HCT116 (cell line): ENCODE measurements around the gene EPHA6. TPM values are rescaled to one million over a fixed set of nuclear protein-coding genes. Genes with fewer than 3 reads are reported as not detected.

ENCODE experiments used
- ATAC-seq: fragments of 200-7000 bp; cut with Tn5 transposase; 2 replicates; pipeline ENCODE4 v1.9.1; 2020; ENCODE audit warnings: mild to moderate bottlenecking, moderate library complexity
- BruUV-seq: library from RNA; stranded (reverse); fragments of 400-500 nt; replicated peaks from 2 replicates; lab custom pipeline; 2021; lab: Mats Ljungman, UMichigan
- CTCF ChIA-PET: fragments of 300-600 bp; sonication (Branson Sonifier 250); formaldehyde crosslinking; loops from one replicate; lab custom pipeline; 2021; ENCODE audit warnings: antibody characterized with exemption; lab: Charles Lee
- POLR2A ChIA-PET: fragments of 300-600, 350-600 bp; sonication (Branson Sonifier 250); formaldehyde crosslinking; loops from one replicate; lab custom pipeline; 2021; ENCODE audit warnings: antibody characterized with exemption; lab: Charles Lee
- RAD21 ChIA-PET, 2 experiments: fragments of 300-600 bp; sonication (Branson Sonifier 250); formaldehyde crosslinking; loops; one replicate each; lab custom pipeline; 2023; ENCODE audit warnings: low total read pairs in 2 of 2; ENCODE audit not compliant: uncharacterized antibody in 2 of 2, unreplicated experiment in 2 of 2, low non-redundant PET in 1 of 2; lab: Charles Lee
- DNase-seq: peaks from one replicate; pipeline ENCODE4 v3.0.0-alpha.2; 2010; ENCODE audit warnings: low read depth, low spot score
- H2AFZ ChIP-seq: fragments of 200-600 bp; shearing (Covaris generic), sonication (generic); 2 replicates; pipeline ENCODE4 v1.6.1; 2017; ENCODE audit warnings: low read depth, mixed run types, mixed read lengths, antibody characterized with exemption, low read length; ENCODE audit not compliant: poor library complexity, severe bottlenecking
- H3K27ac ChIP-seq: 2 replicates; pipeline ENCODE4 v1.5.1; 2012; ENCODE audit warnings: low read depth, low read length
- H3K27me3 ChIP-seq: fragments of 200-600 bp; sonication (generic); 2 replicates; pipeline ENCODE4 v1.6.1; 2016; ENCODE audit warnings: mixed run types, low read length, mixed read lengths; ENCODE audit not compliant: insufficient read depth
- H3K36me3 ChIP-seq, 2 experiments: fragments of 200-500 bp in 1 of 2; fragments of 200-600 bp in 1 of 2; sonication (Bioruptor generic) in 1 of 2; sonication (generic) in 1 of 2; 2 replicates each; pipeline versions ENCODE4 v1.5.1 to v1.6.1; 2014 to 2016; ENCODE audit warnings: low read length in 2 of 2, inconsistent platforms in 1 of 2, mixed read lengths in 1 of 2, mixed run types in 1 of 2; ENCODE audit not compliant: insufficient read depth in 2 of 2, control insufficient read depth in 1 of 2
- H3K4me1 ChIP-seq, 2 experiments: fragments of 200-600 bp in 1 of 2; sonication (generic) in 1 of 2; 2 replicates each; pipeline versions ENCODE4 v1.5.1 to v1.6.1; 2012 to 2017; ENCODE audit warnings: low read length in 2 of 2, inconsistent platforms in 1 of 2, mild to moderate bottlenecking in 1 of 2, mixed read lengths in 1 of 2, mixed run types in 1 of 2, moderate library complexity in 1 of 2; ENCODE audit not compliant: insufficient read depth in 2 of 2, control insufficient read depth in 1 of 2
- H3K4me2 ChIP-seq: fragments of 200-600 bp; sonication (generic); 2 replicates; pipeline ENCODE4 v1.6.1; 2017; ENCODE audit warnings: mixed run types, low read length, mixed read lengths
- H3K4me3 ChIP-seq, 2 experiments: fragments of 200-600 bp in 1 of 2; sonication (generic) in 1 of 2; replicated peaks in 1 of 2; 2 replicates each; pipeline ENCODE4 v1.5.1; 2011 to 2016; ENCODE audit warnings: low read length in 2 of 2, control low read depth in 1 of 2, low read depth in 1 of 2, mild to moderate bottlenecking in 1 of 2, mixed read lengths in 1 of 2, mixed run types in 1 of 2
- H3K79me2 ChIP-seq: fragments of 200-600 bp; sonication (generic); 2 replicates; pipeline ENCODE4 v1.6.1; 2017; ENCODE audit warnings: mild to moderate bottlenecking, mixed run types, low read length, moderate library complexity, mixed read lengths; ENCODE audit not compliant: insufficient read depth
- H3K9ac ChIP-seq: fragments of 200-600 bp; sonication (generic); 2 replicates; pipeline ENCODE4 v1.6.1; 2016; ENCODE audit warnings: low read length, mixed read lengths
- H3K9me2 ChIP-seq: fragments of 200-600 bp; sonication (generic), shearing (Covaris generic); 2 replicates; pipeline ENCODE4 v1.6.1; 2017; ENCODE audit warnings: mixed run types, mild to moderate bottlenecking, moderate library complexity; ENCODE audit not compliant: insufficient read depth
- H3K9me3 ChIP-seq, 2 experiments: fragments of 200-500 bp in 1 of 2; fragments of 200-600 bp in 1 of 2; sonication (Bioruptor generic) in 1 of 2; sonication (generic) in 1 of 2; 2 replicates each; pipeline ENCODE4 v1.6.1; 2014 to 2017; ENCODE audit warnings: low read length in 2 of 2, mixed read lengths in 2 of 2, inconsistent platforms in 1 of 2, low read depth in 1 of 2, mild to moderate bottlenecking in 1 of 2, mixed run types in 1 of 2, moderate library complexity in 1 of 2; ENCODE audit not compliant: control insufficient read depth in 1 of 2, insufficient read depth in 1 of 2
- H4K20me1 ChIP-seq: fragments of 200-600 bp; sonication (generic), shearing (Covaris generic); 2 replicates; pipeline ENCODE4 v1.6.1; 2017; ENCODE audit warnings: mixed run types, mild to moderate bottlenecking, moderate library complexity; ENCODE audit not compliant: insufficient read depth
- ATF3 ChIP-seq: IDR thresholded peaks from 2 replicates; pipeline ENCODE4 v1.6.1; 2012
- CBX3 ChIP-seq: IDR thresholded peaks from 2 replicates; pipeline ENCODE4 v1.6.1; 2012; ENCODE audit warnings: low read depth
- CEBPB ChIP-seq: IDR thresholded peaks from 2 replicates; pipeline ENCODE4 v1.6.1; 2012; ENCODE audit warnings: low read depth
- EGR1 ChIP-seq: IDR thresholded peaks from 2 replicates; pipeline ENCODE4 v1.6.1; 2012; ENCODE audit warnings: low read depth
- ELF1 ChIP-seq: IDR thresholded peaks from 2 replicates; pipeline ENCODE4 v1.6.1; 2012; ENCODE audit warnings: low read depth, borderline replicate concordance
- EZH2 ChIP-seq: fragments of 200-600 bp; sonication (generic); IDR thresholded peaks from 2 replicates; pipeline ENCODE4 v1.6.1; 2017; ENCODE audit warnings: antibody characterized with exemption, mixed run types
- EZH2phosphoT487 ChIP-seq: fragments of 200-600 bp; IDR thresholded peaks from 2 replicates; pipeline ENCODE4 v1.6.1; 2018; ENCODE audit warnings: antibody characterized with exemption, borderline replicate concordance
- FOSL1 ChIP-seq: IDR thresholded peaks from 2 replicates; pipeline ENCODE4 v1.6.1; 2012; ENCODE audit warnings: low read depth
- JUND ChIP-seq: IDR thresholded peaks from 2 replicates; pipeline ENCODE4 v1.6.1; 2012
- MAX ChIP-seq: IDR thresholded peaks from 2 replicates; pipeline ENCODE4 v1.6.1; 2012
- POLR2A ChIP-seq: IDR thresholded peaks from 2 replicates; pipeline ENCODE4 v1.7.0; 2011; ENCODE audit warnings: borderline replicate concordance; ENCODE audit not compliant: insufficient read depth, insufficient read length; ENCODE audit errors: extremely low read depth
- POLR2AphosphoS5 ChIP-seq: IDR thresholded peaks from 2 replicates; pipeline ENCODE4 v1.6.1; 2011; ENCODE audit warnings: mild to moderate bottlenecking, low read depth, low read length, moderate library complexity
- RAD21 ChIP-seq: IDR thresholded peaks from 2 replicates; pipeline ENCODE4 v1.6.1; 2012; ENCODE audit warnings: low read depth, mild to moderate bottlenecking
- SP1 ChIP-seq: IDR thresholded peaks from 2 replicates; pipeline ENCODE4 v1.6.1; 2012; ENCODE audit warnings: low read depth
- YY1 ChIP-seq: IDR thresholded peaks from 2 replicates; pipeline ENCODE4 v1.6.1; 2011; ENCODE audit warnings: low read length, low read depth, moderate library complexity, mild to moderate bottlenecking; ENCODE audit not compliant: insufficient replicate concordance; ENCODE audit errors: extremely low read depth
- ZBTB33 ChIP-seq: IDR thresholded peaks from 2 replicates; pipeline ENCODE4 v1.6.1; 2011; ENCODE audit warnings: mild to moderate bottlenecking, low read length, moderate library complexity; ENCODE audit not compliant: insufficient replicate concordance; ENCODE audit errors: extremely low read depth
- ZFX ChIP-seq: fragments of 450-650 bp; IDR thresholded peaks from 2 replicates; pipeline ENCODE4 v1.6.1; 2017
- ZNF274 ChIP-seq: fragments of 200-500 bp; sonication (Bioruptor generic); IDR thresholded peaks from 2 replicates; pipeline ENCODE4 v1.6.1; 2014; ENCODE audit warnings: mild to moderate bottlenecking, low read depth, low read length, inconsistent platforms
- intact Hi-C: fragments of 100-400 bp; cut with micrococcal nuclease; formaldehyde crosslinking; loops from 2 replicates; pipeline ENCODE4 v1.10.0; 2022
- total RNA-seq: library from RNA; stranded (reverse); gene quantifications from one replicate; pipeline ENCODE4 v1.2.1, GENCODE V29; 2021; ENCODE audit not compliant: unreplicated experiment

EPHA6 gene
- total RNA-seq, 1 experiment from 2014 or later: not detected

- no peak for ATAC-seq
- no peak overlapping the region for H3K27ac ChIP-seq
Observed at GRCh38 chr3:97684490-97684889, 870.1 kb downstream of the EPHA6 start.

GRCh38 chr3:97686258-97686657, 871.9 kb downstream of the EPHA6 start:
- H3K9ac ChIP-seq: no peak overlapping the region
- H3K4me2 ChIP-seq: no peak overlapping the region
- H3K27ac ChIP-seq: no peak overlapping the region
- no peaks in the 10 kb centered on the region for H3K27me3 ChIP-seq
- H3K9me2 ChIP-seq: no peaks in the 10 kb centered on the region
- ChIA-PET POLR2A (no interaction called here), RAD21 (no interaction called here), CTCF (no interaction called here)
- BruUV-seq: no TSS peak
- H4K20me1 ChIP-seq: no peaks in the 10 kb centered on the region
- H3K4me3 ChIP-seq: no peak overlapping the region
- ATAC-seq: no peak
- H3K4me1 ChIP-seq: no peaks in the 10 kb centered on the region
- intact Hi-C loops: no loop called here
- no peak overlapping the region for H2AFZ ChIP-seq
- no peak for DNase-seq
- no peaks in the 10 kb centered on the region for H3K79me2 ChIP-seq
- H3K36me3 ChIP-seq: no peaks in the 10 kb centered on the region
- H3K9me3 ChIP-seq: no peaks in the 10 kb centered on the region
- no peak for TF ChIP-seq EZH2phosphoT487
- TF ChIP-seq ZBTB33: no peak
- no peak for TF ChIP-seq ZNF274
- no peak for TF ChIP-seq ZFX
- no peak for TF ChIP-seq RAD21
- TF ChIP-seq MAX: no peak
- TF ChIP-seq POLR2A: no peak
- no peak for TF ChIP-seq CBX3
- TF ChIP-seq YY1: no peak
- TF ChIP-seq ELF1: no peak
- TF ChIP-seq POLR2AphosphoS5: no peak
- TF ChIP-seq ATF3: no peak
- TF ChIP-seq CEBPB: no peak

More at GRCh38 chr3:97684490-97684889, 870.1 kb downstream of the EPHA6 start:
- H3K27me3 ChIP-seq: no peaks in the 10 kb centered on the region
- POLR2A ChIA-PET: no interaction called here
- TF ChIP-seq EZH2 (no peak), ATF3 (no peak), POLR2A (no peak), ZNF274 (no peak), EZH2phosphoT487 (no peak), SP1 (no peak), YY1 (no peak), EGR1 (no peak), CBX3 (no peak), FOSL1 (no peak), CEBPB (no peak), JUND (no peak), POLR2AphosphoS5 (no peak)
- TF ChIP-seq, all 23 proteins: peak for 0
- RAD21 ChIA-PET: no interaction called here
- Histone ChIP-seq H3K4me3 (no peak overlapping the region), H3K9me3 (no peaks in the 10 kb centered on the region), H3K79me2 (no peaks in the 10 kb centered on the region), H3K36me3 (no peaks in the 10 kb centered on the region), H3K9ac (no peak overlapping the region), H2AFZ (no peak overlapping the region), H3K4me1 (no peaks in the 10 kb centered on the region), H3K4me2 (no peak overlapping the region), H3K9me2 (no peaks in the 10 kb centered on the region), H4K20me1 (no peaks in the 10 kb centered on the region)
- no peak for DNase-seq
- no TSS peak for BruUV-seq
- intact Hi-C loops: no loop called here
- CTCF ChIA-PET: interaction anchor here (2.0 kb wide), 1 partner anchor 35 kb away, joined by 6 read pairs; no protein-coding TSS in a partner anchor
